ENCODE data around the gene ZNF599.

The ZNF599 gene

DNA sequence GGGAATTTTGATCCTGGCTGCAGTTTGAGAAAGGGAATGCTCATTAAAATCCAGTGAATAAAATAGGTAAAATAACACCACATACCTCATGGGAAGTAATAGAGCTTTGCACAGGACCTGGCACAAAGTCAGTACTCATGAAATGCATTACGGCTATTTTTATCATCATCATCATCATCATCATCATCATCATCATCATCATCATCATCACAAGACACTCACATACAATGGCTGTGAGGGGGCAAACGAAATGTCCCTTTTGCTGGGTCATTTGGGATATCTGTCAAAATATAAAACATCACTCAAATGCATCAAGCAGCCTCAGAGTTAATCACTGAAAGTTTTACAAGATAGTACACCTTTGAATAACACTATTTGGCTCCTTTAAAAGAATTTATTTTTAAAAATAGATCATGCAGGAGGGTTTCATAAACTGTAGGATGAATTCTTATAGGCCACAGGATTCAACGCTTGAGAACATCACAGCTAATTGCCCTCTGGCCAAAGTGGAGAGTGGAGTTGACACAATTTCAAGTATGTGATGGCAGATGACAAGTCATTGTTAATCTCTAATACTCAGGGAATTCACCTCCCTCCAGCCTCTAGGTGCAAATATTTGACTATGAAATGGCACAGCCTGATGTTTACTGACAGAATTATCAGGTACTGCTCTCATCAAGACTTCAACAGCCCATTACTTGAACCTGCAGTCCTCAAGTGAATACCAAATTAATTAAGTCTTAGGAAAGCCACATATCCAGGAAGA lies 14.2 kb upstream of the ZNF599 start:
- H3K4me3 ChIP-seq (ENCODE audit: low read depth, low read length), result no peak overlapping the region
- H3K9me3 ChIP-seq (ENCODE audit: control insufficient read depth, insufficient read depth, low read depth, low read length), result peaks cover 6% of the 10 kb centered on the region; the same call in 1 of the 2 replicates
- H3K27ac ChIP-seq (ENCODE audit: low read depth, low read length), result no peak overlapping the region
- no peaks in the 10 kb centered on the region; the same call in none of the 2 replicates for H3K27me3 ChIP-seq (ENCODE audit: control insufficient read depth, insufficient read depth, low read length)
- H3K36me3 ChIP-seq (ENCODE audit: control insufficient read depth, insufficient read depth, low read length), result no peaks in the 10 kb centered on the region
- no peak overlapping the region for H3K9ac ChIP-seq (ENCODE audit: low read length)
- no peaks in the 10 kb centered on the region for H3K4me1 ChIP-seq (ENCODE audit: control insufficient read depth, insufficient read depth, low read length)

DNA sequence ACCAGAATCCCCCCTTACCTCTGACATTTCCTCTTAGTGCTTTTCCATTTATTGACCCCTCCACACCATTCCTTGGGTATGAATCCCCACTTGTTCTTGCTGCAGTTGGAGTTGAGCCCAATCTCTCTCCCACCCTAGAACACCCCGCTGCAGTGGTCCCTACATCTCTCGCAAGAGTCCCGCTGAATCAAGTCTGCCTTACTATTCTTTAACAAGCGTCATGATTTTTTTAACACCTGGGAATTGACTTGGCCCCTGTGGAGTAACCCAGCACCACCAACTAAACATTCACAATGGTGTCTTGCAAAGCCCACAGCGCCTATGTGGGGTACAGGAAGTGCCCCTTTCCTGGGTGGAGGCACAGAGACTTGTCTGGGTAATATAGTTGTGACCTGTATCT lies 13.2 kb upstream of the ZNF599 start:
- Histone ChIP-seq H3K36me3 (ENCODE audit: control insufficient read depth, insufficient read depth, low read length) (no peaks in the 10 kb centered on the region), H3K9ac (ENCODE audit: low read length) (no peak overlapping the region), H3K4me3 (ENCODE audit: low read depth, low read length) (no peak overlapping the region), H3K9me3 (ENCODE audit: control insufficient read depth, insufficient read depth, low read depth, low read length) (peaks cover 6% of the 10 kb centered on the region; the same call in 1 of the 2 replicates), H3K4me1 (ENCODE audit: control insufficient read depth, insufficient read depth, low read length) (no peaks in the 10 kb centered on the region), H3K27ac (ENCODE audit: low read depth, low read length) (no peak overlapping the region), H3K27me3 (ENCODE audit: control insufficient read depth, insufficient read depth, low read length) (no peaks in the 10 kb centered on the region; the same call in none of the 2 replicates)

DNA sequence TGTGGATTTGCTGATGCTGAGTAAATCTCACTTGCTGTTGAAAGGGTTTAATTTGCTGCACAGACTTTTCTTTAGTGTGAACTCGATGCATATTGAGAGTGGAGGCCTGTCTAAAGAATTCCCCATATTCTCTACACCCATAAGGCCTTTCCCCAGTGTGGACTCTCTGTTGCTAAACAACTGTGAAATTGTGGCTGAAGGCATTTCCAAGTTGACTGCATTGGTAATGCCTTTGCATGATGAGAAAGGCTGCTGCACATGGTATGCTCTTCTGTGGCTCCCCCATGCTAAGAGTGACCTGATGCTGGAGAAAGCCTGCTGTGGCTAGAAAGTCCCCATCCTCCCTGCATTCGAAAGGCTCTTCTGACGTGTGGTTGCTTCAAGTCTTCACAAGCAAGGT lies 6.6 kb upstream of the ZNF599 start:
- no peak overlapping the region for H3K27ac ChIP-seq (ENCODE audit: low read depth, low read length)
- H3K27me3 ChIP-seq (ENCODE audit: control insufficient read depth, insufficient read depth, low read length), result no peaks in the 10 kb centered on the region; the same call in 1 of the 2 replicates
- no peaks in the 10 kb centered on the region for H3K36me3 ChIP-seq (ENCODE audit: control insufficient read depth, insufficient read depth, low read length)
- no peak overlapping the region for H3K4me3 ChIP-seq (ENCODE audit: low read depth, low read length)
- no peak overlapping the region for H3K9ac ChIP-seq (ENCODE audit: low read length)
- H3K4me1 ChIP-seq (ENCODE audit: control insufficient read depth, insufficient read depth, low read length), result no peaks in the 10 kb centered on the region
- H3K9me3 ChIP-seq (ENCODE audit: control insufficient read depth, insufficient read depth, low read depth, low read length), result no peaks in the 10 kb centered on the region; the same call in 1 of the 2 replicates

DNA sequence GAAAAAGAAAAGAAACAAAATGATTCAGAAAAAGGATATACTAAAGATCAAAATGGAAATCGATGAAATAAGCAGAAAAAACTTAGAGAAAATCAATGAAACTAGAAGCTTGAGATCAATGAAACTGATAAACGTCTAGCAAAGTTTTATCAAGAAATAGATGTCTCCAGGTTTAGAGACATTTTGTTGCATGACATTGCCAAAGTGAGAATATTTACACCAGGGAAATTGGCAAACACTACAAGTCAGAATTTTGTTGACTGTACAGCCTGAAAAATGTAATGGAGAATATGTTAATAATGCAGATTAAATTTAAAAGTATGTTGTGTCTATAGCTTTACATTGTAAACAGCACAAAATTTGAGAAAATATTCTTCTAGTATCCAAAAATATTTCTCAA lies 5.3 kb upstream of the ZNF599 start:
- Histone ChIP-seq H3K27me3 (ENCODE audit: control insufficient read depth, insufficient read depth, low read length) (no peaks in the 10 kb centered on the region; the same call in 1 of the 2 replicates), H3K9me3 (ENCODE audit: control insufficient read depth, insufficient read depth, low read depth, low read length) (no peaks in the 10 kb centered on the region; the same call in 1 of the 2 replicates), H3K4me3 (ENCODE audit: low read depth, low read length) (no peak overlapping the region), H3K27ac (ENCODE audit: low read depth, low read length) (no peak overlapping the region), H3K36me3 (ENCODE audit: control insufficient read depth, insufficient read depth, low read length) (no peaks in the 10 kb centered on the region), H3K4me1 (ENCODE audit: control insufficient read depth, insufficient read depth, low read length) (no peaks in the 10 kb centered on the region), H3K9ac (ENCODE audit: low read length) (no peak overlapping the region)

DNA sequence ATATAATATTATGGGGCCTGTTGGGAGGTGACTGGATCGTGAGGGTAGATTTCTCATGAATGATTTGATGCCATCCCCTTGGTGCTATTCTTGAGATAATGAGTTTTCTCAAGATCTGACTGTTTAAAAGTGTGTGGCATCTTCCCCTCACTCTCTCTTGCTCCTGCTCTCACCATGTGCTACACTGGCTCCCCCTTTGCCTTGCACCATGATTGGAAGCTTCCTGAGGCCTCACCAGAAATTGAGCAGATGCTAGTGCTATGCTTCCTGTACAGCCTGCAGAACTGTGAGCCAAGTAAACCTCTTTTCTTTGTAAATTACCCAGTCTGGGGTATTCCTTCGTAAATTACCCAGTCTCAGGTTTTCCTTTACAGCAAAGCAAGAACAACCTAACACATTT lies 1.8 kb upstream of the ZNF599 start:
- Histone ChIP-seq H3K27me3 (ENCODE audit: control insufficient read depth, insufficient read depth, low read length) (no peaks in the 10 kb centered on the region), H3K4me1 (ENCODE audit: control insufficient read depth, insufficient read depth, low read length) (no peaks in the 10 kb centered on the region), H3K9me3 (ENCODE audit: control insufficient read depth, insufficient read depth, low read depth, low read length) (no peaks in the 10 kb centered on the region), H3K36me3 (ENCODE audit: control insufficient read depth, insufficient read depth, low read length) (no peaks in the 10 kb centered on the region), H3K9ac (ENCODE audit: low read length) (no peak overlapping the region), H3K27ac (ENCODE audit: low read depth, low read length) (no peak overlapping the region), H3K4me3 (ENCODE audit: low read depth, low read length) (no peak overlapping the region)

DNA sequence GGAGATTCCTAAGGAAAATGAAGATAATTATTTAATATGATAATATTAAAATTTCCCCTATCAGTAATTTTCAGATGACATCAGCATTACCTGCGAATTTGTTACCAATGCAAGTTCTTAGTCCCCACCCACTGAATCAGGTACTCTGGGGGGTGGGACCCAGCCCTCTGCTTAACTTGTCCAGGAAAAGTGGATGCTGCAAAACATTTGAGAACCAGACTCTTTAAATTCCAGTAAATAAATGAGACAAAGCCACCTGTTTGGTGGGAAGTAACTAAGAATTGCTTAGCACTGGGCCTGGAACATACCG lies 495 bp upstream of the ZNF599 start:
- Histone ChIP-seq H3K4me3 (ENCODE audit: low read depth, low read length) (peak overlapping the region; percentile 74), H3K27ac (ENCODE audit: low read depth, low read length) (no peak overlapping the region), H3K9me3 (ENCODE audit: control insufficient read depth, insufficient read depth, low read depth, low read length) (no peaks in the 10 kb centered on the region), H3K4me1 (ENCODE audit: control insufficient read depth, insufficient read depth, low read length) (no peaks in the 10 kb centered on the region), H3K27me3 (ENCODE audit: control insufficient read depth, insufficient read depth, low read length) (no peaks in the 10 kb centered on the region), H3K36me3 (ENCODE audit: control insufficient read depth, insufficient read depth, low read length) (no peaks in the 10 kb centered on the region), H3K9ac (ENCODE audit: low read length) (no peak overlapping the region)

DNA sequence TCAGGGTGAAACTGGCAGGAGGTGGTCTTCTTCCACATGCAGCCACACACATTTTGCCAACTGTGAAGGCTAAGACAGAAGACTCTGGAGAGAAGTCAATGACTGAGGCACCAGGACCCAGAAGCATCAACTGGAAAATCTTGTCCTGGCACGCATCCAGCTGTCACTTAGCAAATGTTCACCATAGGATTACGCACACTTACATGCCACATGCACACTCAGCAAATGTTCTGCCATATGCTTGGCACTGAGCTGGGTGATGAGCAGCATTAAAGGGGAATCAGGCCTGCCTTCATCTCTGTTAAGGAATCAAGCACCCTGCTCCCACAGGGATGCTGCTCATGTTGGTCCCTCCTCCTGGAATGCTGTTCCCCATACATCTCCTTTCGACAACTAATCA lies 5.1 kb downstream of the ZNF599 start:
- peaks cover 32% of the 10 kb centered on the region for H3K36me3 ChIP-seq (ENCODE audit: control insufficient read depth, insufficient read depth, low read length)
- H3K27ac ChIP-seq (ENCODE audit: low read depth, low read length), result no peak overlapping the region
- peaks cover 22% of the 10 kb centered on the region for H3K9me3 ChIP-seq (ENCODE audit: control insufficient read depth, insufficient read depth, low read depth, low read length)
- H3K4me1 ChIP-seq (ENCODE audit: control insufficient read depth, insufficient read depth, low read length), result no peaks in the 10 kb centered on the region
- no peak overlapping the region for H3K4me3 ChIP-seq (ENCODE audit: low read depth, low read length)
- no peaks in the 10 kb centered on the region for H3K27me3 ChIP-seq (ENCODE audit: control insufficient read depth, insufficient read depth, low read length)
- H3K9ac ChIP-seq (ENCODE audit: low read length), result no peak overlapping the region

DNA sequence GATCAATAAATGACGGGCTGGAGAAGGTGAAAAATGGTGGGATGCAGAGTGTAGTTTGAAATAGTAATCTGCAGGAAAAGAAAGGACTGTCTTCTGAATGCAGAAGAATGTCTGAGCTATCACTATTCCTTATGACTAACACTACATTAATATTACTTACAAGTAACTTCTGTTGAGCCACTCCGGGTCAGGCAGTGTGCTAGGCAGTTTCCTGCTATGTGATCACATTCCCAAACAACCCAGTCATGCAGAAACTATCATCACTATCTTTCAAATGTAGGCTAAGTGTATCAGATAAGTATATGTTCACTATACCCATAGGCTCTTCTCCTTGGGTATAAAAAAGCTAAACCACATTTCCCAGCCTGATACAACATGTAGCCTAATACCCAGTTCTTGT lies 6.6 kb downstream of the ZNF599 start:
- H3K36me3 ChIP-seq (ENCODE audit: control insufficient read depth, insufficient read depth, low read length), result peaks cover 32% of the 10 kb centered on the region
- H3K4me1 ChIP-seq (ENCODE audit: control insufficient read depth, insufficient read depth, low read length), result no peaks in the 10 kb centered on the region
- H3K27ac ChIP-seq (ENCODE audit: low read depth, low read length), result no peak overlapping the region
- no peaks in the 10 kb centered on the region for H3K27me3 ChIP-seq (ENCODE audit: control insufficient read depth, insufficient read depth, low read length)
- H3K4me3 ChIP-seq (ENCODE audit: low read depth, low read length), result no peak overlapping the region
- H3K9me3 ChIP-seq (ENCODE audit: control insufficient read depth, insufficient read depth, low read depth, low read length), result peaks cover 35% of the 10 kb centered on the region
- H3K9ac ChIP-seq (ENCODE audit: low read length), result no peak overlapping the region

DNA sequence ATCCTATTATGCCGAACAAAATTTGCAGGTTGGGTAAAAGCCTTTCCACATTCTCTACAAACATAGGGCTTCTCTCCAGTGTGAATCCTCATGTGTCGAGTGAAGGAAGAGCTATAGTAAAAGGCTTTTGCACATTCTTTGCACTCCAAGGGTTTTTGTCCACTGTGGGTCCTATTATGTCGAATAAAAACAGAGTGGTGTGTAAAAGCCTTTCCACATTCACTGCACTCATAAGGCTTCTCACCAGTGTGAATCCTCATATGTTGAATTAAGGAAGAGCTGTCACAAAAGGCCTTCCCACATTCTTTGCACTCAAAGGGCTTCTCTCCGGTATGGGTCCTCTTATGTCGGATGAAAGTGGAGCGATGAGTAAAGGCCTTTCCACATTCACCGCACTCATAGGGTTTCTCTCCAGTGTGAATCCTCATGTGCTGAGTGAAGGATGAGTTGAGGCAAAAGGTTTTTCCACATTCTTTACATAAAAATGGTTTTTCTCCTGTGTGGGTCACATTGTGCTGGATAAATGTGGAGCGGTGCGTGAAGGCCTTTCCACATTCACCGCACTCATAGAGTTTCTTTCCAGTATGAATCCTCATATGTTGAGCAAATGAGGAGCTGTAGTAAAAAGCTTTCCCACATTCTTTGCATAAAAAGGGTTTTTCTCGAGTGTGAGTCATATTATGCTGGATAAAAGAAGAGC lies 13.6 kb downstream of the ZNF599 start:
- Histone ChIP-seq H3K9ac (ENCODE audit: low read length) (no peak overlapping the region), H3K27ac (ENCODE audit: low read depth, low read length) (no peak overlapping the region), H3K36me3 (ENCODE audit: control insufficient read depth, insufficient read depth, low read length) (peaks cover 8% of the 10 kb centered on the region), H3K4me1 (ENCODE audit: control insufficient read depth, insufficient read depth, low read length) (no peaks in the 10 kb centered on the region), H3K9me3 (ENCODE audit: control insufficient read depth, insufficient read depth, low read depth, low read length) (peaks cover 93% of the 10 kb centered on the region), H3K4me3 (ENCODE audit: low read depth, low read length) (no peak overlapping the region), H3K27me3 (ENCODE audit: control insufficient read depth, insufficient read depth, low read length) (no peaks in the 10 kb centered on the region)

DNA sequence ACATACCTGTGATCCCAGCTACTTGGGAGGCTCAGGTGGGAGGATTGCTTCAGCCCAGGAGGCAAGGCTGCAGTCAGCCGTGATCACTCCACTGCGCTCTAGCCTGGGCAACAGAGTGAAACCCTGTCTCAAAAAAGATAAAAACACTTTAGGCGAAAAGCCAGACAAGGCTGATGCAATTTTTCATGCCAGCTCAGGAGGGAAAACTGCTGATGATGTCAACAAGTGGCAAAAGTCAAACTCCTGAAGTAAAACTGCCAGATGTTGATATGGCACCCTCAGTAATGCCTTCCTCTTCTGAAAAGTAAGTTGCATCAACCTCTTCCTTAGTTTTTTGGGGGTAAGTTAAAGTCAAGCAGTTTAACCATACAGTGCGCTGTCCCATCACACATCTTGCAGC lies 15.6 kb downstream of the ZNF599 start:
- Histone ChIP-seq H3K4me3 (ENCODE audit: low read depth, low read length) (no peak overlapping the region), H3K9ac (ENCODE audit: low read length) (no peak overlapping the region), H3K9me3 (ENCODE audit: control insufficient read depth, insufficient read depth, low read depth, low read length) (peaks cover 88% of the 10 kb centered on the region), H3K4me1 (ENCODE audit: control insufficient read depth, insufficient read depth, low read length) (no peaks in the 10 kb centered on the region), H3K36me3 (ENCODE audit: control insufficient read depth, insufficient read depth, low read length) (peaks cover 3% of the 10 kb centered on the region; the same call in 1 of the 2 replicates), H3K27ac (ENCODE audit: low read depth, low read length) (no peak overlapping the region), H3K27me3 (ENCODE audit: control insufficient read depth, insufficient read depth, low read length) (no peaks in the 10 kb centered on the region)

DNA sequence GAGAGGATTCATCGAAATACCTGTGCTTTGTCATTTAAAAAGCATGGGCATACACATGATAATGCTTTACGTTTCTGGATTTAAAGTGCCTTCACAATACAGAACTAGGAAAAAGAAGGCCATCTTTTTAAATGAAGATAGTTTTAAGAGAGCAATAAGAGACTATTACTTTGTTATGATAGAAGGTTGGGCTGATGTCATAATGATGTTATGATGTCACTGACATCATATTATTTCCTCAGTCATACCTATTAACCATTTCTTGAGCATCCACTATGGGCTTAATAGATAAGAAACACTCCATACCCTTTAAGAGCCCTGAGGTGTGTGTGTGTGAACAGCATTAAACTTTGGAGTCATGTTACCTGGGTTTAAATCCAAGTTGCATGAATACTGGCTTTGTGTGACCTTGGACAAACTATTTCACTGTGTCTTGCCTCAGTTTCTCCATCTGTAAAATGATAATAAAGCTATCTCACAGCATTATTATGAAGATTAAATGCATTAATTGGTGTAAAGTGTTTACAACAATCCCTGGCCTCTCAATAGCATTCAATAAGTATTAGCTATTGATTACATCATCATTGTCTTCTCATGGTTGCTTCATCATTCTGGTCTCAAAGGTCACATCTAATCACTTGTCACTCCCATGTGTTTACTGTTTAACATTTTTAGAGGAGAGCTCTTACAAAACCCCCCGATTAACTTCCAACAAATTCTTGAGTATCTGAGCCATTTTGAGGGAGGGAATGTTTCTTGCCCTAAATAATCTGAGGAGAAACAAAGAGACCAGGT lies 27.9 kb downstream of the ZNF599 start:
- no peak overlapping the region for H3K4me3 ChIP-seq (ENCODE audit: low read depth, low read length)
- no peaks in the 10 kb centered on the region for H3K27me3 ChIP-seq (ENCODE audit: control insufficient read depth, insufficient read depth, low read length)
- peaks cover 6% of the 10 kb centered on the region for H3K36me3 ChIP-seq (ENCODE audit: control insufficient read depth, insufficient read depth, low read length)
- H3K4me1 ChIP-seq (ENCODE audit: control insufficient read depth, insufficient read depth, low read length), result peaks cover 8% of the 10 kb centered on the region; the same call in 1 of the 2 replicates
- no peak overlapping the region for H3K27ac ChIP-seq (ENCODE audit: low read depth, low read length)
- no peak overlapping the region for H3K9ac ChIP-seq (ENCODE audit: low read length)
- H3K9me3 ChIP-seq (ENCODE audit: control insufficient read depth, insufficient read depth, low read depth, low read length), result peaks cover 14% of the 10 kb centered on the region
